Measurements from ENCODE around the gene DCP2.

The DCP2 gene

DNA sequence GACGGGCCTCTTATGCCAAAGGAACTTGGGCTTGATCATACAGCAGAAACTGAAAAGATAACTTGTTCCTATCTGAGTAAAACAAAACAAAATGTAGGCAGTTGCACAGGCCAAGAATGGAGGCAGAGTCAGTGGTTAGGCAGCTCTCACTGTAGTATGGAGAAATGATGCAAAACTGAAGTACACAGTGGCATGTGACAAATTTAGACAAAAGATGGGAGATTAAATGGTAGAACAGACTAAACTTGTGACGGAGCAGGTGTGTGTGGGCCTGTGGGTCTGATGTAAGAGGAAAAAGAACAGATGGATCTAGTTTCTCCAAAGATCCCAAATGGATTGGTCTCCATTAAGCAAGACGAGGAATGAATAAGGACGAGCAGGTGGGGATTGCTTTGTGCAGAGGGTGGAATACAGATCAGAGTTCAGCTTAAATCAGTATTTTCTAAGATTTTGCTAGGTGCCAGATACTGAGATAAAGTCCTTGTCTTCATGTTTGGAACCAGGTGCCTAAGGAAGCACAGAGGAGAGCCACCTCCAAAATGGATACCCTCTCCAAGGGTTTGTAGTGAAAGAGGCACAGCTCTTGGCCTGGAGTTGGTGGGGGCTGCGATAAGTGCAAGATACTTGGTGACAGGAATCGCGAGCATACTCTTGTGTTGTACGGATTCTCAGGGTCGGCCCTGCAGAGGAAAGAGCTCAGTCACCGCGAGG is 722 bp upstream of the DCP2 start:
- no peak for DNase-seq (ENCODE audit: low read depth in 2 of 2)
- peak overlapping the region; percentile 86 to 96 for H3K4me3 ChIP-seq (replicated peaks in 1 of 2; ENCODE audit: low read depth in 2 of 2, low read length in 2 of 2)
- TF ChIP-seq, protein P1, sequence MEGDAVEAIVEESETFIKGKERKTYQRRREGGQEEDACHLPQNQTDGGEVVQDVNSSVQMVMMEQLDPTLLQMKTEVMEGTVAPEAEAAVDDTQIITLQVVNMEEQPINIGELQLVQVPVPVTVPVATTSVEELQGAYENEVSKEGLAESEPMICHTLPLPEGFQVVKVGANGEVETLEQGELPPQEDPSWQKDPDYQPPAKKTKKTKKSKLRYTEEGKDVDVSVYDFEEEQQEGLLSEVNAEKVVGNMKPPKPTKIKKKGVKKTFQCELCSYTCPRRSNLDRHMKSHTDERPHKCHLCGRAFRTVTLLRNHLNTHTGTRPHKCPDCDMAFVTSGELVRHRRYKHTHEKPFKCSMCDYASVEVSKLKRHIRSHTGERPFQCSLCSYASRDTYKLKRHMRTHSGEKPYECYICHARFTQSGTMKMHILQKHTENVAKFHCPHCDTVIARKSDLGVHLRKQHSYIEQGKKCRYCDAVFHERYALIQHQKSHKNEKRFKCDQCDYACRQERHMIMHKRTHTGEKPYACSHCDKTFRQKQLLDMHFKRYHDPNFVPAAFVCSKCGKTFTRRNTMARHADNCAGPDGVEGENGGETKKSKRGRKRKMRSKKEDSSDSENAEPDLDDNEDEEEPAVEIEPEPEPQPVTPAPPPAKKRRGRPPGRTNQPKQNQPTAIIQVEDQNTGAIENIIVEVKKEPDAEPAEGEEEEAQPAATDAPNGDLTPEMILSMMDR (IDR thresholded peaks at IDR 0.05; ENCODE audit: low read depth, low read length) = no peak

DNA sequence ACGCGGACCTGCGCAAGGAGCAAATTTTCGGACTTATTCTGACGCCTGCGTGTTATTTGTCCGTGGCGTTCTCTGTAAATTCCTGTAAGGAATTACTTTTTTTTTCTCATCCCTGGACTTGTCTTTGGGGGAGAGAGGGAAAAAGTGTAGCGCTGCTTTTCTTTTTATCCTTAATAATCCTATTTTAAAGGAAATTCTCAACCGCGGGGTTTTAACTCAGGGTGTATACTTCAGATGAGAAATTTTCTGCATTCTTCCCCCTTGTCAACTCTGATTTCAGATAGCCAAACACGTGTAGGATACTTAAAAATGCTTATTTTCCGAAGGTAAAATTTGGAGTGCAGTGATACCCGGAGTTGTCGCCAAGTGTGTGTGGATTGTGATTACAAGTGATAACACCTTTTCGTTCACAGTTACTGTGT is 853 bp downstream of the DCP2 start:
- H3K4me3 ChIP-seq (replicated peaks in 1 of 2; ENCODE audit: low read depth in 2 of 2, low read length in 2 of 2) = peak overlapping the region; percentile 86 to 96
- peak in 1 of 2 donors; percentile 28 for DNase-seq (ENCODE audit: low read depth in 2 of 2)
- TF ChIP-seq, protein P1 (IDR thresholded peaks at IDR 0.05; ENCODE audit: low read depth, low read length) = no peak

DNA sequence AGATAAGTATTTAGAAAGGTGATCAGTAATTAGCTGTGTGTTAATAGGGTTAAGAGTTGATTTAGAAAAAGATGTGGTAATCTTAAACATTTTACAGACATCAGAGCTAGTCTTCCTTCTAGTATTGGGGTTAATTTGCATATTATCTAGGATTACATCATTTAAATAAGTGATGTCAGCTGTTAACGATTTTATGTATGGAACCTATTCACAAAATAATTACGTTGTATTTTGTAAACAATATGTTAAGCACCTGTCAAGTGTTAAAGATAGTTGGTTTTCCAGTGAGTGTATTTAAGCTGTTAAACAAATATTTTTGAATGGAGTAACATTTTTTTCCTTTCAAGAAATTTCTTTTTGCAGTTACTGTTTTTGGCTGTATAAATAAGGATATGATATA is 2.2 kb downstream of the DCP2 start:
- TF ChIP-seq, protein P1 (IDR thresholded peaks at IDR 0.05; ENCODE audit: low read depth, low read length) = no peak
- no peak overlapping the region for H3K4me3 ChIP-seq (replicated peaks in 1 of 2; ENCODE audit: low read depth in 2 of 2, low read length in 2 of 2)
- no peak for DNase-seq (ENCODE audit: low read depth in 2 of 2)

DNA sequence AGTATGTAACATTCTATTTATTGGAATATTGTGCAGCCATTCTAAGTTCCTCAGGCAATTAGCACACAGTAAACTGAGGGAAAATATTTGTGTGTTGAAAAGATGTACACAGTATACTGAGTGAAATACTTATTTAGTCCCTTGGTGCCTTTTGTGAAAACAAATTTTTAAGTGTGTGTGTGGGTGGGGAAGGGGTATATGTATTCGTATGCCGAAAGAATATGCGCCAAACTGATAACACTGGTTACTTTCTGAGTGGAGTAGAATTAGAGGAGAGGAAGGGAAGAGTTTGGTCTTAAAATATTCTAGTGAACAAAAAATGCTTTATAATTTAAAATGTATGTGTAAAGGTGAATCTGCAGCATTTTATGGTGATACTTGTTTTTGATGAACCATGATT is 3.1 kb downstream of the DCP2 start:
- TF ChIP-seq, protein P1 (IDR thresholded peaks at IDR 0.05; ENCODE audit: low read depth, low read length) = no peak
- DNase-seq (ENCODE audit: low read depth in 2 of 2) = no peak
- no peak overlapping the region for H3K4me3 ChIP-seq (replicated peaks in 1 of 2; ENCODE audit: low read depth in 2 of 2, low read length in 2 of 2)

DNA sequence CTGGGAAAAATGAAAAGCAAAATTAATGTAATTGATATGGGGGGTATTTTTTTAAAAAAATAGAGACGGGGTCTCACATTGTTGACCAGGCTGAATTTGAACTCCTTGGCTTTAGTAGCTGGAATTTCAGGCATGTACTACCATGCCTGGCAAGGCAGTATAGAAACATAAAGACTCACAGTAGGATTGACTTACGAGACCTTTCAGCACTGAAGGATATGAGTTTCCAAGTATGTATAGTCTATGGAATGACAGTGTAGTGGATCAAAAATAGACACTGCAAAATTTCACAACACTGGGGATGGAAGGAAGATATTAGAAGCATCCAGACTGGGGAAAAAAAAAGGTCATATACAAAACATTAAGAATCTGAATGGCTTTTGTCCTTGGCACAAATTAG is 6.8 kb downstream of the DCP2 start:
- DNase-seq (ENCODE audit: low read depth in 2 of 2) = no peak
- TF ChIP-seq, protein P1 (IDR thresholded peaks at IDR 0.05; ENCODE audit: low read depth, low read length) = no peak
- no peak overlapping the region for H3K4me3 ChIP-seq (replicated peaks in 1 of 2; ENCODE audit: low read depth in 2 of 2, low read length in 2 of 2)

DNA sequence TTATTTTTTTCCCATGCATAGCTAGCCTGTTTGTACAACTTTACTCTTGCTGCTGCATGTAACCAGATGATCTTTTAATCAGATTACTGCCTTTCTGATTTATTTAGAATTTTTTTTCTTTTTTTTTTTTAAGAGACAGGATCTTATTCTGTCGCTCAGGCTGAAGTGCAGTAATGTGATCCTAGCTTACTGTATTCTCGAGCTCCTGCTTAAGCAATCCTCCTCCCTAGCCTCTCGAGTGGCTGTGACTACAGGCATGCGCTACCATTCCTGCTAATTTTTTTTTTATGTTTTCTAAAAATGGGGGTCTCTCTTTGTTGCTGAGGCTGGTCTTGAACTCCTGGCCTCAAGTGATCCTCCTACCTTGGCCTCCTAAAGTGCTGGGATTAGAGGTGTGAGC is 9.6 kb downstream of the DCP2 start:
- no peak overlapping the region for H3K4me3 ChIP-seq (replicated peaks in 1 of 2; ENCODE audit: low read depth in 2 of 2, low read length in 2 of 2)
- no peak for DNase-seq (ENCODE audit: low read depth in 2 of 2)
- TF ChIP-seq, protein P1 (IDR thresholded peaks at IDR 0.05; ENCODE audit: low read depth, low read length) = no peak
